Measurements from ENCODE around the gene PDE9A. TPM values are rescaled to one million over a fixed set of nuclear protein-coding genes. Genes with fewer than 3 reads are reported as not detected.
"Not testable (repeated sequence)": the region's sequence is repeated elsewhere in the genome, so short reads cannot be mapped to it uniquely, and the experiment has no call there.

The PDE9A gene
- total and polyA plus RNA-seq, 8 donors: 1.2 to 14.4 (median 5.0) TPM

DNA sequence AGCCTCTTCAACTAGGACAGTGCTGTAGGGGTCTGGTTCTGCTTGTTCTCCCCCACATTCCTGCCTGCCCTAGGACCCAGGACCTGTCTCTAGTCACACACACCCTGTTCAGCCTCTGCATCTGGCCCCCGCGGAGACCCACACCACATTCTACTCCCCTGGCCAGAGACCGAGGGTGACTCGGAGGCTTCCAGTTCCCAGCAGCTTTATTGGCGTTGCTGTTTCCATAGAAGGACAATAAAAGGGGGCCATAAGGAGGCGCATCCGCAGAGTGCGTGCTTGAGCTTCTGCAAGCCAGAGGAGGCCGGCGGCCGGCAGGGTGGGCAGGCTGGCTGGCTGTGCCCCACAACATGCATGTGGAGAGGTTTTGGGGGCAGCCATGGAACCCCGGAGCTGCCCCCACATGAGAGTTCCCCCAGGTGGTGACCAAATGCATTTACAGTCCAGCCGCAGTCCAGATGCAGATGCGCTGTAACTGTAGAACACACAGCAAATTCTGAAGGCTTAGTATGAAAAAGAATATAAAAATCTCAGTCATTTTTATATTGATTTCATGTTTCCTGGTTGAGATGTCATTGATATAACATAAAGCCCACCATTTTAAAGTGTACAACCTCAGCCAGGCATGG, 52.4 kb downstream of the PDE9A start:
- FAIRE-seq: no peak
- Histone ChIP-seq H3K4me3 (no peak overlapping the region), H3K4me1 (no peaks in the 10 kb centered on the region), H3K9me3 (no peaks in the 10 kb centered on the region), H3K36me3 (no peaks in the 10 kb centered on the region), H3K27me3 (no peaks in the 10 kb centered on the region), H3K27ac (no peak overlapping the region)
- no peak for ATAC-seq
- no peak for TF ChIP-seq CTCF (IDR thresholded peaks at IDR 0.05)
- intact Hi-C loops (cut with DNase I): no loop called here
- WGBS, 2 donors: 80 to 86% methylated on average over 14 of the region's 14 CpGs
- no peak for DNase-seq

DNA sequence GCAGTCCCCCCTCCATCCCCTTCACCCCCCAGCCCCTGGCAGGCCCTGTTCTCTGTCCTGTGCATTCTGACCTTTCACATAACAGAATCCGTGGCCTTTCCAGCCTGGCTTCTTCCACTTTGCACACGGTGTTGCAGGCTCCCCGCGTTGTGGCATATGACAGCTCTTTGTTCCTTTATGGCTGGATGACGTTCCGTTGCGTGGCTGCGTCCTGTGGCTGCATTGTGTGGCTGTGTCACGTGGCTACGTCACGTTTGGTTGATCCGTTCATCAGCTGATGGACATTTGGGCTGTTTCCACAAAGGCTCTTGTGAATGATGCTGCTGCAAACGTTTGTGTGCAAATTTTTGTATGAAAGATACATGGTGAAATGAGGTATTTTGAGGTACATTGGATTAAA, 53.3 kb downstream of the PDE9A start:
- Histone ChIP-seq H3K27ac (no peak overlapping the region), H3K4me1 (no peaks in the 10 kb centered on the region), H3K4me3 (no peak overlapping the region), H3K27me3 (no peaks in the 10 kb centered on the region), H3K9me3 (no peaks in the 10 kb centered on the region), H3K36me3 (no peaks in the 10 kb centered on the region)
- TF ChIP-seq CTCF (IDR thresholded peaks at IDR 0.05): no peak
- intact Hi-C loops (cut with DNase I): no loop called here
- WGBS, 2 donors: 71 to 85% methylated on average over 13 of the region's 13 CpGs
- FAIRE-seq (no peak), DNase-seq (no peak), ATAC-seq (no peak)

- DNase-seq (no peak), FAIRE-seq (no peak), ATAC-seq (no peak)
- H3K4me1 ChIP-seq: no peaks in the 10 kb centered on the region
- no peaks in the 10 kb centered on the region for H3K36me3 ChIP-seq
- no peak for TF ChIP-seq CTCF (IDR thresholded peaks at IDR 0.05)
- 70 to 93% methylated on average over 7 of the region's 7 CpGs for WGBS, 2 donors
- no peaks in the 10 kb centered on the region for H3K27me3 ChIP-seq
- H3K9me3 ChIP-seq: no peaks in the 10 kb centered on the region
- H3K4me3 ChIP-seq: no peak overlapping the region
- intact Hi-C loops (cut with DNase I): no loop called here
- no peak overlapping the region for H3K27ac ChIP-seq
Measured at GRCh38 chr21:42707207-42707830, 53.9 kb downstream of the PDE9A start.

GRCh38 chr21:42708107-42708506, 54.7 kb downstream of the PDE9A start:
- FAIRE-seq (no peak), DNase-seq (no peak), ATAC-seq (no peak)
- H3K4me1 ChIP-seq: no peaks in the 10 kb centered on the region
- H3K27ac ChIP-seq: no peak overlapping the region
- 70 to 84% methylated on average over 7 of the region's 7 CpGs for WGBS, 2 donors
- intact Hi-C loops (cut with DNase I): no loop called here
- no peaks in the 10 kb centered on the region for H3K27me3 ChIP-seq
- TF ChIP-seq CTCF (IDR thresholded peaks at IDR 0.05): no peak
- no peaks in the 10 kb centered on the region for H3K9me3 ChIP-seq
- H3K4me3 ChIP-seq: no peak overlapping the region
- H3K36me3 ChIP-seq: no peaks in the 10 kb centered on the region

DNA sequence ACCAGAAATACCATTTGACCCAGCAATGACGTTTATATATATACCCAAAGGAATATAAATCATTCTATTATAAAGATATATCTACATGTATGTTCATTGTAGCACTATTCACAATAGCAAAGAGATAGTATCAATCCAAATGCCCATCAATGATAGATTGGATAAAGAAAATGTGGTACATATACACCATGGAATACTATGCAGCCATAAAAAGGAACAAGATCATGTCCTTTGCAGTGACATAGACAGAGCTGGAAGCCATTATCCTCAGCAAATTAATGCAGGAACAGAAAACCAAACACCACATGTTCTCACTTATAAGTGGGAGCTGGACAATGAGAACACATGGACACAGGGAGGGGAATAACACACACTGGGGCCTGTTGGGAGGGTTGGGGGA, 55.5 kb downstream of the PDE9A start:
- intact Hi-C loops (cut with DNase I); H3K9me3 ChIP-seq; ATAC-seq; H3K4me1 ChIP-seq; H3K36me3 ChIP-seq; DNase-seq; H3K27ac ChIP-seq; H3K4me3 ChIP-seq; H3K27me3 ChIP-seq; FAIRE-seq: not testable (repeated sequence)
- 62 to 83% methylated on average over 1 of the region's 1 CpG for WGBS, 2 donors

Data from pancreas (tissue), 10 donors.